Sigmoid colon (tissue), 4 donors: ENCODE results near the gene NOTCH1.

ENCODE experiments used
- CTCF ChIP-seq, 4 experiments: fragments of 450-650 bp in 3 of 4; fragments of 200-600 bp in 1 of 4; IDR thresholded peaks; one replicate each; pipeline ENCODE4 v1.5.1; 2016 to 2019; ENCODE audit warnings: antibody characterized with exemption in 4 of 4, mild to moderate bottlenecking in 3 of 4, moderate library complexity in 2 of 4
- EP300 ChIP-seq, 4 donors: sonication (generic); formaldehyde crosslinking; IDR thresholded peaks; one replicate each; pipeline ENCODE4 v1.6.1; 2017; ENCODE audit warnings: antibody characterized with exemption in 4 of 4
- POLR2A ChIP-seq, 2 donors: fragments of 450-650 bp; IDR thresholded peaks; one replicate each; pipeline ENCODE4 v1.6.1; 2016; ENCODE audit warnings: antibody characterized with exemption in 2 of 2, mild to moderate bottlenecking in 2 of 2, moderate library complexity in 2 of 2
- POLR2AphosphoS5 ChIP-seq, 4 donors: sonication (generic); formaldehyde crosslinking; IDR thresholded peaks; one replicate each; pipeline ENCODE4 v1.6.1; 2017; ENCODE audit warnings: antibody characterized with exemption in 4 of 4

GRCh38 chr9:136570916-136571315, 25.1 kb upstream of the NOTCH1 start:
- TF ChIP-seq CTCF (IDR thresholded peaks at IDR 0.05) (no peak), EP300 (IDR thresholded peaks at IDR 0.05) (no peak), POLR2A (IDR thresholded peaks at IDR 0.05) (no peak), POLR2AphosphoS5 (IDR thresholded peaks at IDR 0.05) (no peak)
